Measurements from ENCODE around the gene HIP1.

- TF ChIP-seq CTCF (IDR thresholded peaks at IDR 0.05) (no peak), ZFX (IDR thresholded peaks at IDR 0.05; ENCODE audit: borderline replicate concordance) (no peak)
Observed at GRCh38 chr7:75729851-75730274, 8.9 kb downstream of the HIP1 start.
